Stimulated activated naive CD8-positive, alpha-beta T cell treated with anti-CD3 and anti-CD28 coated beads, Interleukin-15, Interleukin-2, amounts not matched to agents 100 ng/mL and 50 ng/mL, for 24 hours (primary cell): ENCODE data around the gene PRKCE.
A peak's percentile ranks its signal among the peaks of the same experiment; 100 is the strongest.

Experiments used
- H3K27ac Mint-ChIP-seq: one replicate; pipeline ENCODE4 v1.8.0; 2021; ENCODE audit warnings: mild to moderate bottlenecking, mixed read lengths
- H3K27me3 Mint-ChIP-seq: one replicate; pipeline ENCODE4 v1.8.0; 2021; ENCODE audit warnings: mixed read lengths
- H3K36me3 Mint-ChIP-seq: one replicate; pipeline ENCODE4 v1.8.0; 2021; ENCODE audit warnings: low read depth, mixed read lengths
- H3K4me1 Mint-ChIP-seq: one replicate; pipeline ENCODE4 v1.8.0; 2021; ENCODE audit warnings: low read depth, mixed read lengths
- H3K4me3 Mint-ChIP-seq: one replicate; pipeline ENCODE4 v1.8.0; 2021; ENCODE audit warnings: mild to moderate bottlenecking, mixed read lengths
- H3K9me3 Mint-ChIP-seq: one replicate; pipeline ENCODE4 v1.8.0; 2021; ENCODE audit warnings: mixed read lengths

PRKCE gene

DNA sequence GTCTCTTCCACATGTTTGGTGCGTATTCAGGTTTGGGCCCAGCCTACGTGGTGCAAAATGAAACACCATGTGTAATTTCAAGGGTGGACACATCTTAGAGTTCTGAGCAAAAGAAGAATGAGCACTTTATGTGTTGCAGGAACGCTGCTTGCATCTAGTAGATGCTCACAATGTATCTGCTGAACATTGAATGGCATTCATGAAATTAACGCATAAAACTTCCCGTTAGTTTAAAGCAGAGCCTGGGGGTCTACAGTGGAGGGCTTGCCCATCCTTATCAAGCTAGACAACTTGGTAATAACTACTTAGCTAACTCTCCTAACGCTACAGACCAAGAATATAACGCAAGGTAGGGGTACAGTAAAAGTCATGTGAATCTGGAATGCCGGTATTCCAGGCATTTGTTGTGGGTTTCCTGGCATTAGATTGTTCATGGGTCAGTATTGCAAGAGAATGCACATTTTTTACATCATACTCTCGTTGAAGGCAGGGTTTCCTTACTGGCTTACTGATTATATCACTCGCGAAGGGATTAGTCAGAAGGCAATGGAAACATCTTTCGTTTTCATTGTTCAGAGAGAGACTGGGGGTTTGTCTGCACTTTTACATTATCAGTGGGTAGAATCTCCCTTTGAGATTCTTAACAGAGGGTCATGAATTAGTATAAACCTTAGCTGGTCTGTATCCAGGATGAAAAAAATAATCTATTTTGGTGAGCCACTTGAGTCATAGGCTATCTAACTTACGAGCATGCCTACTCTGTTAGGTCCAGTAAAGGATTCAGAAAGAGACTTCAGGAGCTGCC lies 416.2 kb downstream of the PRKCE start:
- Mint-ChIP-seq H3K4me3 (no peak overlapping the region), H3K27ac (peak overlapping the region; percentile 74), H3K9me3 (no peaks in the 10 kb centered on the region), H3K27me3 (no peaks in the 10 kb centered on the region), H3K36me3 (no peaks in the 10 kb centered on the region), H3K4me1 (peaks cover 29% of the 10 kb centered on the region)

DNA sequence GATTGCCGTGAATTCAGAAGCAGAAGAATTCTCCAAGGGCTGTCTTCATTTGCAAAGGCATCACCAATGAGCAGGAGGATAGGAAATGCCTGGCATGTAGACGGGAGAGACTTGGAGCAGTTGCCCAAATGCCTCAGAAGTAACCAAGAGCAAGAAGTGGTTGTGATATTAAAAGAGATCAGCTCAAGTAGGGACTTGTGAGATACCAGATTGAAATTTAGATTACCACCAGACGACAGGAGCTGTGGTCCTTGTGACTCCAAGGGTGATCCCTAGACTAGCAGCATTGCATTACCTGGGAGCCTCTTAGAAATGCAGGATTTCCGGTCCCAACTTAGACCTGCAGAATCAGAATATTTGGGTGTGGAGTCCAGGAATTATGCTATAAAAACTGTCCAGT lies 417.2 kb downstream of the PRKCE start:
- H3K27ac Mint-ChIP-seq: no peak overlapping the region
- peaks cover 31% of the 10 kb centered on the region for H3K4me1 Mint-ChIP-seq
- no peaks in the 10 kb centered on the region for H3K9me3 Mint-ChIP-seq
- H3K36me3 Mint-ChIP-seq: no peaks in the 10 kb centered on the region
- H3K4me3 Mint-ChIP-seq: no peak overlapping the region
- H3K27me3 Mint-ChIP-seq: no peaks in the 10 kb centered on the region

DNA sequence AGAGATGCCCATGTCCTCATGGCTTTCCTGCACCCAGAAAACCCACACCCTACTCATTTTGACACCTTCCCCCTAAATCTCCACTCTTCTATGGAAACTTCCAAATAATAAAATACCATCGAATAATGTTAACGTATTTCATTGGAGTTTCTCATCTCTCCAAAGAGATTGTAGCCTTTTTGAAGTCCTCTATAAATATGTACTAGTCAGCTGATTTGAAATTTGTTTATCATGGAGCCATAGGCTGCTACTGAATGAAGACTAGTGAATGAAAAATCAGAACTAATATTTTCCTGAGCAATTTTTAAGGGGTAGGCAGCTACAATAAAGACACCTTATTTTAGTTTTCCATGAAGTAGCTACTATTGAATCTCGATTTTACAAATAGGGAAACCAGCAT lies 419.6 kb downstream of the PRKCE start:
- Mint-ChIP-seq H3K4me3 (no peak overlapping the region), H3K27me3 (no peaks in the 10 kb centered on the region), H3K36me3 (no peaks in the 10 kb centered on the region), H3K4me1 (peaks cover 33% of the 10 kb centered on the region), H3K9me3 (no peaks in the 10 kb centered on the region), H3K27ac (no peak overlapping the region)

DNA sequence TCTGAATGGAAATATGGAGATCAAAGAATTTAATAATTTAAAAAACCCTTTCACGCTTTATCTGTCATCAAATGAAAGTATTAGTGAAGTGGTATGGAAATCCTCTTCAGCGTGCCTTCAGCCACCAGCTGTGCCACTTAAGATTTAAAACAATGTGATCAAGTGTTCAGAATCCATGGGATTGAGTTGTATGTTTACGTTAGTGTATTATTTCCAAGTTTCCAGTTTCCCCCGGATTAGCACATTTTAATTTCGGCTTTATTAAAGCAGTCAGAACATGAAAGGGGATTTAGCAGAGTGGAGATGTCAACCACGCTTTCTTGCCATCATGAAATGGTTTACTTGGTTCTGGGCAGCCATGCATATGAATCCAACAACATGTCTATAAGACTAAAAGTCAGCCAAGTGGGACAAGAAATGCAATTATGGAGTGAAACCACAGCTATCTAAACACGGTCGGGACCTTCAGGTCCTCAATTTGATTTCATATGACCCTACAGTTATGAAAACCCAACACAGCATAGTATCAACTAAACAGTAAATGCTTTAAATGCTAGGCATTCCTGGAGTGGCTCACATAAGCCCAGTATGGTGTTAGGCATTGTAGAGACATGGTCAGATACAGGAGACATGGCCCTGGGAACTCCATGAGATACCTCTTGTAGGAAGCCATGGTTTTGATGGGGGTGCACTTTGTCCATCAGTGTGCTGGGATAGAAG lies 420.8 kb downstream of the PRKCE start:
- Mint-ChIP-seq H3K4me3 (no peak overlapping the region), H3K4me1 (peaks cover 24% of the 10 kb centered on the region), H3K27ac (no peak overlapping the region), H3K36me3 (no peaks in the 10 kb centered on the region), H3K9me3 (no peaks in the 10 kb centered on the region), H3K27me3 (no peaks in the 10 kb centered on the region)

DNA sequence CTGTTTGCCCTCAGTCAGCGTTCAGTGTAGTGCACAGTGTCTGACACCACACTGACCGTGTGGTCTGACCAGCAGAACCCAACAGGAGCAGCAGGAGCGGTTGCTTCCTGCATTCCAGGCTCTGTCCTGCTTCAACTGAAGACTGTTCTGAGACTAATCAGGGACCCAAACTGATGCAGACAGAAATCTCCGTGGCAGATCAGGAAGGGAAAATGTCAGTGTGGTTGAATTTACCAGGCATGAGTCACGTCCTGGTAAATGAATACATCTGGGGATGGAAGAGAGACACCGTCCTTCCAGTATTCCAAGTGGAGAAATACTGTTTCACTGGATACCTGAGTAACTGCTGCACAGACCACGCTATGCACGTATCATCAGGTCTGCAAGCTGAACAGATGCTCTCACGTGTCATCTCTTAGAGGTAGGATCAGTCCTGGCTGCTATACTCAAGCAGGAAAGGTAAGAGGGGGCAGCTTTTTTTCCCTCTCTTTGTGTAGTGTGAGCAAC lies 422.1 kb downstream of the PRKCE start:
- H3K27me3 Mint-ChIP-seq: no peaks in the 10 kb centered on the region
- H3K9me3 Mint-ChIP-seq: no peaks in the 10 kb centered on the region
- H3K4me3 Mint-ChIP-seq: no peak overlapping the region
- H3K4me1 Mint-ChIP-seq: peaks cover 14% of the 10 kb centered on the region
- H3K36me3 Mint-ChIP-seq: no peaks in the 10 kb centered on the region
- H3K27ac Mint-ChIP-seq: peak overlapping the region; percentile 9

DNA sequence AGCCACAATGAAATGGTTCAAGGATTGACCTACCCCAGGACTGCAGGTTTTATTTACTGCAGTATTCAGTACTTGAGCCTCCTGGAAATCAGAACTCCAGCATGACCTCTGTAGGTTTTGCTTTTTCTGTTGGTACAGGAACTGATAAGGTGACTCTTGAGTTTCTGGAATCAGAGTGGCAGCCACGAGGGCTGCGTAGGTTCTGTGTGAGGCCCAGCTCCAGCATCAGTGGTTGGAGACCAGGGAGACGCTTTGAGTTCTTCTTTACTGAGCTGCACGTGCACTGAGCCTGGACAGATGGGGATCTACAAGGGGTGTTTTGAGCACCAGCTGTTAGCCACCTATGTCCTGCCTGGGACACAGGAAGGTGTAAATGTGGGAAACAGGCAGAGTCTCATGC lies 423.0 kb downstream of the PRKCE start:
- Mint-ChIP-seq H3K36me3 (no peaks in the 10 kb centered on the region), H3K27ac (no peak overlapping the region), H3K4me3 (no peak overlapping the region), H3K9me3 (no peaks in the 10 kb centered on the region), H3K27me3 (no peaks in the 10 kb centered on the region), H3K4me1 (peaks cover 19% of the 10 kb centered on the region)

DNA sequence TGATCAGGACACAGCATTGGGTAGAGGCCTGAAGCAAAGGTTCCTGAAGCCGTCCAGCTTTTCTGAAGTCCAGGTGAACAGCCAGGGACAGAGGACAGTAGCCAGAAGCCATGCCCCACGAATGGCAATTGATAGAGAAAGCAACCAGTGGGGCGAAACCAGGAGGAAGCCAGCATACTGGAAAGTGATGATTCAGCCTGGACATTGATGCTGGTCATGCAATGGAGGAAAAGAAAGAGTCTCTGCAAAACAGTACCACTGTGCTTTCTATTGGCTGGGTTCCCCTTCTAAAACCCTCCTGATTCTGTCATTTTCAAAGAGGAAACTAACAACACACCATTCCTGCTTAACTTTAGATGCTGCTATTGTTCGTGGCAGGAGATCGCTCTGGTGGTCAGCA lies 424.4 kb downstream of the PRKCE start:
- H3K9me3 Mint-ChIP-seq: no peaks in the 10 kb centered on the region
- no peak overlapping the region for H3K4me3 Mint-ChIP-seq
- H3K27me3 Mint-ChIP-seq: no peaks in the 10 kb centered on the region
- H3K36me3 Mint-ChIP-seq: no peaks in the 10 kb centered on the region
- H3K4me1 Mint-ChIP-seq: peaks cover 21% of the 10 kb centered on the region
- no peak overlapping the region for H3K27ac Mint-ChIP-seq

DNA sequence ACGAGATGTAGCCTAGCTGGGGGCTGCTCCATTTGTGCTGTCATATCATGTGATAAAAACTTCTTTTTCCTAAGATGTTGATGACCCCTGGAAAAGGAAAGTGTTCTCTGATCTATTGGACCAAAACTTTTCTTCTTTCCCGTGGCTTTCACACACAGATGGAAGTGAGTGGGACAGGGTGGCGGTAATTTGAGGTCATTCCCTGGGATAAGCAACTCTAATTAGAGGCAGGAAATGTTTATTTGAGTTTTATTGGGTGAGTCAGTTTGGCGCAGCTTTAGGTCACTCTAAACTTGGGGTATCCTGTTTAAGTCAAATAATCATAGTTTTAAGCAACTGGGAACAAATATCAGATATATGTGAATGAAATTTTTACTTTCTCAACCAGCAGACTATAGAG lies 424.8 kb downstream of the PRKCE start:
- Mint-ChIP-seq H3K27ac (no peak overlapping the region), H3K4me3 (no peak overlapping the region)

DNA sequence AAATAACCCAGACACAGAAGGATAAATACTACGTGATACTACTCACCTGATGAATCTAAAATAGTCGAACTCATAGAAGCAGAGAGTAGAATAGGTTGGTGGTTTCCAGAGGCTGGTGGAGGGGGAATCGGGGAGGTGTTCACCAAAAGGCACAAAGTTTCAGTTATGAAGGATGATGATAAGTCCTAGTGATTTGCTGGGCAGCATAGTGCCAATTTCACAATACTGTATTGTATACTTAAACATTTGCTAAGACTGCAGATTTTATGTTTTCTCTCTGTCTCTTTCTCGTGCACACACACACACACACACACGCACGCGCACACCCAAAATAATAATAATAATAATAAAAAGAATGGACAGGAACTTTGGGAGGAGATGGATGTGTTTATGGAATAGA lies 425.4 kb downstream of the PRKCE start:
- Mint-ChIP-seq H3K36me3 (no peaks in the 10 kb centered on the region), H3K4me3 (no peak overlapping the region), H3K9me3 (no peaks in the 10 kb centered on the region), H3K4me1 (peaks cover 21% of the 10 kb centered on the region), H3K27me3 (no peaks in the 10 kb centered on the region), H3K27ac (no peak overlapping the region)

More for the DNA sequence above, 424.8 kb downstream of the PRKCE start:
- Mint-ChIP-seq H3K4me1 (peaks cover 21% of the 10 kb centered on the region), H3K27me3 (no peaks in the 10 kb centered on the region), H3K36me3 (no peaks in the 10 kb centered on the region), H3K9me3 (no peaks in the 10 kb centered on the region)

DNA sequence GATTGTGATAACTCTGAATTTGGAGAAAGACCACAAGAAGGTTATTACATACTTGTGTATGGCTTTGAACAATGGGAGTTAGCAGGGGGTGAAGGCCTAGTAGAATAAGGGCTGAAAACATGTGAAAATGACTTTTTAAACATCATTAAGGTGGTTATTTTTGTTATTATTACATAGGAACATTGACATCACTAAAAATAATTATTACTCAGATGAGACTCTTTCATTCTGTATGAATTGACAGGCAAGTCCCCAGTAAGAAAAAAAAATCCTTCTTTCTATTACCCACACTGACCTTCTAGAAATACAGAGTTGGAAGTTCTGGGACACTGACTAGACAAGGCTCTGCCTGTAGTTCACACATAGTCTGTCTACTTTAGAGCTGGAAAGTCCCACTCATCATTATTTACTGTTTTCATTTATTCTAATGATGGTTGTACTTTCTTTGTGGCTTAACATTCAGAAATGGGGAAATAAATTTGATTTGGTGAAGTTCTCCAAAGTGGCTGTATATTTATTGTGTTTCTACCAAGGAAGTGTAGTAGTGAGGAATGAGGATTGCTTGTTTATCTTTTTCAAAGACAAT lies 426.1 kb downstream of the PRKCE start:
- no peaks in the 10 kb centered on the region for H3K27me3 Mint-ChIP-seq
- H3K9me3 Mint-ChIP-seq: no peaks in the 10 kb centered on the region
- peaks cover 28% of the 10 kb centered on the region for H3K4me1 Mint-ChIP-seq

DNA sequence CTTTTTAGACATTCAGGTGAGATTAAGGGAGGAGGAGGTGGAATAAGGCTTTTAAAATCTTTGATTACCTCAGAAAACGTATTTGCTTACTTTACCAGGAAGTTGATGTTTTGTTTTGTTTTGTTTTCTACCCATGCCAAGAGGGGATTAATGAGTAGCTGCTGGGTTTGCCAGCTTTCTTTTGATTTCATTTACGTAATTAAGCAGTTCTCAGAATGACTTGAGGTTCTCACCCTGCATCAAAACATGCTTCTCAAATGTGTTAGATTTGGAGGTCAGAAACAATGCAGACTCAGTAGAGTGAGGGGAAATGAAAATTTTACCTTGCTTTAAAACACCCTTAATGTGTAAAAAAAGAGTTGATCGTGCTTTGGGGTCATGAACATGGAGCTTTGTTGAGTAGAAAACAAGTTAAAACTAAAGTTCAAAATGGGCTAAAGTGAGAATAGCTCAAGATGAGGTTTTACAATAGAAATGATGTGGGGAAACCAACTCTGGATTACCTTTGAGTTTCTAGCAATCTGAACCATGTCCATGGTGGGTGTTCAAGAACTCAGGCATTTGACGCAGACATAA lies 428.6 kb downstream of the PRKCE start:
- Mint-ChIP-seq H3K27ac (no peak overlapping the region), H3K9me3 (no peaks in the 10 kb centered on the region), H3K36me3 (no peaks in the 10 kb centered on the region), H3K4me1 (peaks cover 16% of the 10 kb centered on the region), H3K27me3 (no peaks in the 10 kb centered on the region), H3K4me3 (no peak overlapping the region)

More for the DNA sequence above, 426.1 kb downstream of the PRKCE start:
- H3K4me3 Mint-ChIP-seq: no peak overlapping the region
- no peak overlapping the region for H3K27ac Mint-ChIP-seq
- no peaks in the 10 kb centered on the region for H3K36me3 Mint-ChIP-seq

DNA sequence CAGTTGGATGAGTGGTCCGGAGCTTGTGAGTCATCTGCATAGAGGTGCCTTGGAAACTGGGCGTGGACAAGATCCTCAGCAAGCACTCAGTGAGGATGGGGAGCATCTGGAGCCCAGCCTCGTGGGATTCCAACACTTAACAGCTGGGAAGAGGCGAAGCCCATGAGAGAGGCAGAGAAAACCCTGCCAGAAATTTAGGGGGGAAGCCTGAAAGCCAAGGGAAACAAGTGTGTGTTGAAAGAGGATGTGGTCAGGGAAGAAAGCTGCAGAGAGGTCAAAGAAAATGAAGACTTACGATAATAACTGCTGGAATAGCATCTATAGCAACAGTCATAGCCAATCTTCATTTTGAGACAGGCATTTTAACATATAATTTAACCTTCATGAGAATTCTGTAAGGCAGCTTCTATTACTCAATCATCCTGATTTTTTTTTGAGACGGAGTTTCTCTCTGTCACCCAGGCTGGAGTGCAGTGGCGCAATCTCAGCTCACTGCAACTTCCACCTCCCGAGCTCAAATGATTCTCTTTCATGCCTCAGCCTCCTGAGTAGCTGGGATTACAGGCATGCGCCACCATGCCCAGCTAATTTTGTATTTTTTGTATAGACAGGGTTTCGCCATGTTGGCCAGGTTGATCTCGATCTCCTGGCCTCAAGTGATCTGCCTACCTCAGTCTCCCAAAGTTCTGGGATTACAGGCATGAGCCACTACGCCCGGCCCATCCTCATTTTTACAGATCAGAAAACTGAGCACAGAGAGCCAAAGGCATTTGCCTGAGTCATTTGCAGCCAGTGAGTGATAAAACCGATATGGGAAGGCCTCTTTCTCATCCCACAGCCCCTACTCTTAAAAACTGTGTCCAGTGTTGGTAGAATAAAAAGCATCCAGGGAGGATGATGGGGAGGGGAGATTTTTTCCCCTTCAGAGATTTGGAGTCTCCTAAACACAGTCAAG lies 431.3 kb downstream of the PRKCE start:
- peaks cover 16% of the 10 kb centered on the region for H3K4me1 Mint-ChIP-seq
- H3K9me3 Mint-ChIP-seq: no peaks in the 10 kb centered on the region
- no peak overlapping the region for H3K27ac Mint-ChIP-seq
- H3K4me3 Mint-ChIP-seq: no peak overlapping the region
- peaks cover 9% of the 10 kb centered on the region for H3K36me3 Mint-ChIP-seq
- H3K27me3 Mint-ChIP-seq: no peaks in the 10 kb centered on the region

DNA sequence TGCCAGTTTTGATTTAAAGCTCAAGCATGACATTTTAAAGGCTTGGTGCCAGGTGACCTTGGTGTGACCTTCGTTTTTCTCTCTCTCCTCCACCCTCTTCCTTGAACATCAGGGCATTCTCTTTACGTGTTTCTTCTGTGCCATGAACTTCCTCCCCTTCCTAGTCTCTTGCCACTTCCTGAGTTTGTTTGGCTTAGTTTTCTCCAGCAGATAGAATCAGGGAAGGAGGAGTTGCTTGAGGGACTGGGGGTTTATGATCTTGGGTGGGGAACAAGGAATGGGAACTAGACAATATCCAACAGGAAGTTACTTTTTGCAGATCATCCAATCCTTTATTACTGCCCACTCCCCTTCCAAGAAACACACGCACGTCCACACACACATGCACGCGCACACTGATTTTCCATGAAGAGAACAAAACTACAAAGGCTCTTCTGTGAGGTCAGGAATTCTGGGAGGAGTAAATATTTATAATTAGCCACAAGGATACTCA lies 435.1 kb downstream of the PRKCE start:
- peaks cover 6% of the 10 kb centered on the region for H3K4me1 Mint-ChIP-seq
- no peaks in the 10 kb centered on the region for H3K27me3 Mint-ChIP-seq
- no peaks in the 10 kb centered on the region for H3K9me3 Mint-ChIP-seq
- H3K36me3 Mint-ChIP-seq: peaks cover 19% of the 10 kb centered on the region
- peak overlapping the region; percentile 37 for H3K27ac Mint-ChIP-seq
- no peak overlapping the region for H3K4me3 Mint-ChIP-seq

DNA sequence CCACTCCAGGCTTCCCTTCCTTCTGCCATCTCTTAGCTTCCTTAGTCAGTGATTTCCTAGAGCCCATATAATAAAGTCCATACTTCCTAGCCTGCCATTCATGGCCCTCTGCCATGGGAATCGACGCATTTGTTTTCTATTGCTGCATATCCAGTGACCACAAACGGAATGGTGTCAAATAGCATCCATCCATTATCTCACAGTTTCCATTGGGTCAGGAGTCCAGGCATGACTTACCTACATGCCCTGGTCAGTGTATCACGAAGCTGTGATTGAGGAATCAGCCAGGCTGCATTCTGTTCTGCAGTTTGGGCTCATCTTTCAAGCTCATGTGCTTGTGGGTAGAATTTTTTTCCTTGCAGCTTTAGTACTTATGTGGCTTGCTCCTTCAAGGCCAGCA lies 436.0 kb downstream of the PRKCE start:
- H3K4me3 Mint-ChIP-seq: no peak overlapping the region
- no peaks in the 10 kb centered on the region for H3K27me3 Mint-ChIP-seq
- peaks cover 1% of the 10 kb centered on the region for H3K4me1 Mint-ChIP-seq
- H3K36me3 Mint-ChIP-seq: peaks cover 19% of the 10 kb centered on the region
- H3K27ac Mint-ChIP-seq: no peak overlapping the region
- no peaks in the 10 kb centered on the region for H3K9me3 Mint-ChIP-seq
